ENCODE measurements around the gene DNAH8. TPM values are rescaled to one million over a fixed set of nuclear protein-coding genes. Genes with fewer than 3 reads are reported as not detected.

DNAH8 gene
- polyA plus RNA-seq, 1 of the 3 experiments (the other 2 are of a cell fraction) = not detected

DNA sequence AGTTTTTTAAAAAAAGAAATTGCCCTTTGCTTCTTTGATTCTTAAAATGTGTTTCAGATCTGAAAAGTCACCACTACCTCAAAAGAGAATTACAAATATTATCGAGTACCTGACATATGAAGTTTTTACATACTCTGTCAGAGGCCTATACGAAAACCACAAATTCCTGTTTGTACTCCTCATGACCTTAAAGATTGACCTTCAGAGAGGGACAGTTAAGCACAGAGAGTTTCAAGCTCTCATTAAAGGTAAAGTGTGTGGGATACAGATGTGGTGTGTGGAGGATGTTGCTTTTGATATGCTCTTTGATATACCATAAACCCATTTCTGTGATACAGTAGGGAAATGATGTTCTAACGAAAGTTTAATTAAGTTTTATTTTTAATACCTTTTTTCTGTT lies 223.6 kb downstream of the DNAH8 start:
- CTCF ChIA-PET = no interaction called here
- Histone ChIP-seq H3K9me3 (no peaks in the 10 kb centered on the region), H3F3A (replicated peaks; ENCODE audit: insufficient read depth) (no peaks in the 10 kb centered on the region), H3K9ac (no peak overlapping the region), H3K79me2 (ENCODE audit: insufficient read depth) (no peaks in the 10 kb centered on the region), H3K27ac (ENCODE audit: low read depth in 2 of 2, low read length in 1 of 2) (no peak overlapping the region), H2AFZ (ENCODE audit: low read depth) (no peak overlapping the region), H3K9me2 (no peaks in the 10 kb centered on the region), H3K4me1 (ENCODE audit: control insufficient read depth in 1 of 2, insufficient read depth in 2 of 2, low read depth in 1 of 2, low read length in 1 of 2) (peaks cover 0 to 5% of the 10 kb centered on the region in 2 experiments; a peak in 2 of 4 replicates), H3K36me3 (replicated peaks in 1 of 2; ENCODE audit: control insufficient read depth in 1 of 2, insufficient read depth in 2 of 2, low read length in 1 of 2) (no peaks in the 10 kb centered on the region), H3K4me2 (no peak overlapping the region), H3K4me3 (ENCODE audit: low read depth in 2 of 2, low read length in 1 of 2) (no peak overlapping the region), H4K20me1 (ENCODE audit: insufficient read depth) (no peaks in the 10 kb centered on the region), H3K27me3 (ENCODE audit: insufficient read depth) (no peaks in the 10 kb centered on the region; the same call in 1 of the 2 replicates)
- WGBS (ENCODE audit: low lambda C conversion rate) = 44% methylated on average over 3 of the region's 3 CpGs
- no peak for TF ChIP-seq SIN3A (IDR thresholded peaks at IDR 0.05; ENCODE audit: borderline replicate concordance, low read depth, low read length)
- no peak for TF ChIP-seq GABPA (IDR thresholded peaks at IDR 0.05; ENCODE audit: low read depth)
- TF ChIP-seq RAD21 (IDR thresholded peaks at IDR 0.05; ENCODE audit: low read length) = no peak
- TF ChIP-seq ELF1 (IDR thresholded peaks at IDR 0.05) = no peak
- TF ChIP-seq MEF2A (IDR thresholded peaks at IDR 0.05; ENCODE audit: borderline replicate concordance, low read depth) = no peak
- TF ChIP-seq, protein P1, sequence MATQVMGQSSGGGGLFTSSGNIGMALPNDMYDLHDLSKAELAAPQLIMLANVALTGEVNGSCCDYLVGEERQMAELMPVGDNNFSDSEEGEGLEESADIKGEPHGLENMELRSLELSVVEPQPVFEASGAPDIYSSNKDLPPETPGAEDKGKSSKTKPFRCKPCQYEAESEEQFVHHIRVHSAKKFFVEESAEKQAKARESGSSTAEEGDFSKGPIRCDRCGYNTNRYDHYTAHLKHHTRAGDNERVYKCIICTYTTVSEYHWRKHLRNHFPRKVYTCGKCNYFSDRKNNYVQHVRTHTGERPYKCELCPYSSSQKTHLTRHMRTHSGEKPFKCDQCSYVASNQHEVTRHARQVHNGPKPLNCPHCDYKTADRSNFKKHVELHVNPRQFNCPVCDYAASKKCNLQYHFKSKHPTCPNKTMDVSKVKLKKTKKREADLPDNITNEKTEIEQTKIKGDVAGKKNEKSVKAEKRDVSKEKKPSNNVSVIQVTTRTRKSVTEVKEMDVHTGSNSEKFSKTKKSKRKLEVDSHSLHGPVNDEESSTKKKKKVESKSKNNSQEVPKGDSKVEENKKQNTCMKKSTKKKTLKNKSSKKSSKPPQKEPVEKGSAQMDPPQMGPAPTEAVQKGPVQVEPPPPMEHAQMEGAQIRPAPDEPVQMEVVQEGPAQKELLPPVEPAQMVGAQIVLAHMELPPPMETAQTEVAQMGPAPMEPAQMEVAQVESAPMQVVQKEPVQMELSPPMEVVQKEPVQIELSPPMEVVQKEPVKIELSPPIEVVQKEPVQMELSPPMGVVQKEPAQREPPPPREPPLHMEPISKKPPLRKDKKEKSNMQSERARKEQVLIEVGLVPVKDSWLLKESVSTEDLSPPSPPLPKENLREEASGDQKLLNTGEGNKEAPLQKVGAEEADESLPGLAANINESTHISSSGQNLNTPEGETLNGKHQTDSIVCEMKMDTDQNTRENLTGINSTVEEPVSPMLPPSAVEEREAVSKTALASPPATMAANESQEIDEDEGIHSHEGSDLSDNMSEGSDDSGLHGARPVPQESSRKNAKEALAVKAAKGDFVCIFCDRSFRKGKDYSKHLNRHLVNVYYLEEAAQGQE (IDR thresholded peaks at IDR 0.05; ENCODE audit: low read depth, low read length) = no peak
- TF ChIP-seq TEAD4 (IDR thresholded peaks at IDR 0.05; ENCODE audit: borderline replicate concordance, insufficient read depth) = no peak
- TF ChIP-seq EZH2phosphoT487 (IDR thresholded peaks at IDR 0.05; ENCODE audit: borderline replicate concordance, low read depth) = no peak
- DNase-seq = no peak
- POLR2A ChIA-PET = no interaction called here

DNA sequence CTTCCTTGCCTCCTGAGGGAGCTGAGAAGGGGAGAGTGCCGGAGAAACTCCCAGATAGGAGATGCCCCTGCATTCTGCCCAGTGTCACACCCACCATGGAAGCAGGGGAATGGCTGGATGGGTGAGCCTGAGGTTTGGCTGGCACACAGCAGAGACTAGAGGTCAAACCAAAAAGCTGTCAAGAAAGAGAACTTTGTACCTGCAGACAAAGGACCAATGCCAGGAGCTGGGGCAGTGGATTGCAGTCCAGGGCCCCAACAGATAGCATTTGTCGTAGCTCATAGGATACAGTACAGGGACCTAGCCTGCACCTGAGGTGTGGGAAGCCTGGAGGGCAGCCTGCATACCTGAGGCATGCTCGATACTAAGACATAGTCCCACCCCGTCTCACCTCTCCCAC lies 227.3 kb downstream of the DNAH8 start:
- 40% methylated on average over 3 of the region's 4 CpGs for WGBS (ENCODE audit: low lambda C conversion rate)
- no peaks in the 10 kb centered on the region for H3K9me3 ChIP-seq
- no peak overlapping the region for H3K27ac ChIP-seq (ENCODE audit: low read depth in 2 of 2, low read length in 1 of 2)
- no peaks in the 10 kb centered on the region for H3K9me2 ChIP-seq
- no peaks in the 10 kb centered on the region for H3K4me1 ChIP-seq (ENCODE audit: control insufficient read depth in 1 of 2, insufficient read depth in 2 of 2, low read depth in 1 of 2, low read length in 1 of 2)
- H2AFZ ChIP-seq (ENCODE audit: low read depth) = no peak overlapping the region
- H3K36me3 ChIP-seq (replicated peaks in 1 of 2; ENCODE audit: control insufficient read depth in 1 of 2, insufficient read depth in 2 of 2, low read length in 1 of 2) = no peaks in the 10 kb centered on the region
- ChIA-PET CTCF (interaction anchor here (0.5 to 1.6 kb wide), 3 partner anchors 30 to 70 kb away, joined by 3 to 5 read pairs (median 3); no protein-coding TSS in a partner anchor), POLR2A (no interaction called here)
- TF ChIP-seq, protein P2, sequence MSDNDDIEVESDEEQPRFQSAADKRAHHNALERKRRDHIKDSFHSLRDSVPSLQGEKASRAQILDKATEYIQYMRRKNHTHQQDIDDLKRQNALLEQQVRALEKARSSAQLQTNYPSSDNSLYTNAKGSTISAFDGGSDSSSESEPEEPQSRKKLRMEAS (IDR thresholded peaks at IDR 0.05; ENCODE audit: low read depth) = no peak
- no peak overlapping the region for H3K4me2 ChIP-seq
- H3K9ac ChIP-seq = no peak overlapping the region
- H3F3A ChIP-seq (replicated peaks; ENCODE audit: insufficient read depth) = no peaks in the 10 kb centered on the region
- H3K27me3 ChIP-seq (ENCODE audit: insufficient read depth) = no peaks in the 10 kb centered on the region
- no peaks in the 10 kb centered on the region for H3K79me2 ChIP-seq (ENCODE audit: insufficient read depth)
- no peaks in the 10 kb centered on the region for H4K20me1 ChIP-seq (ENCODE audit: insufficient read depth)
- H3K4me3 ChIP-seq (ENCODE audit: low read depth in 2 of 2, low read length in 1 of 2) = no peak overlapping the region
- no peak for DNase-seq
